HCT116 (cell line): ENCODE results near the gene ACE.

Experiments
- CEBPB ChIP-seq: IDR thresholded peaks from 2 replicates; pipeline ENCODE4 v1.6.1; 2012; ENCODE audit warnings: low read depth
- CTCF ChIP-seq, 3 experiments: fragments of 200-600 bp in 1 of 3; sonication (generic) in 1 of 3; IDR thresholded peaks in 2 of 3; conservative IDR thresholded peaks in 1 of 3; 2 replicates each; pipeline ENCODE4 v1.5.1; 2012 to 2017; ENCODE audit warnings: low read depth in 2 of 3, low read length in 2 of 3, antibody characterized with exemption in 1 of 3, borderline replicate concordance in 1 of 3, control low read depth in 1 of 3, mild to moderate bottlenecking in 1 of 3, mixed read lengths in 1 of 3, mixed run types in 1 of 3, moderate library complexity in 1 of 3; ENCODE audit not compliant: insufficient read depth in 1 of 3
- POLR2A ChIP-seq: IDR thresholded peaks from 2 replicates; pipeline ENCODE4 v1.7.0; 2011; ENCODE audit warnings: borderline replicate concordance; ENCODE audit not compliant: insufficient read depth, insufficient read length; ENCODE audit errors: extremely low read depth
- POLR2AphosphoS5 ChIP-seq: IDR thresholded peaks from 2 replicates; pipeline ENCODE4 v1.6.1; 2011; ENCODE audit warnings: mild to moderate bottlenecking, low read depth, low read length, moderate library complexity
- REST ChIP-seq: IDR thresholded peaks from 2 replicates; pipeline ENCODE4 v1.6.1; 2012; ENCODE audit warnings: low read depth
- SIN3A ChIP-seq: IDR thresholded peaks from 2 replicates; pipeline ENCODE4 v1.6.1; 2012; ENCODE audit warnings: low read depth

- TF ChIP-seq CEBPB (no peak), CTCF (IDR thresholded peaks at IDR 0.05 in 2 of 3, conservative IDR thresholded peaks at IDR 0.05 in 1 of 3; ENCODE audit: borderline replicate concordance in 1 of 3, insufficient read depth in 1 of 3, low read depth in 2 of 3, low read length in 2 of 3) (no peak), SIN3A (no peak), REST (no peak), POLR2AphosphoS5 (no peak), POLR2A (no peak)
Measured at GRCh38 chr17:63514477-63514876, 37.6 kb downstream of the ACE start.
